HG03342 (cell line): ENCODE data around the gene MYBPH.

Source experiments
- ATAC-seq: cut with Tn5 transposase; IDR thresholded peaks from one replicate; pipeline ENCODE4 v1.9.1; 2021; ENCODE audit warnings: mild to moderate bottlenecking, moderate library complexity; ENCODE audit not compliant: unreplicated experiment

The MYBPH gene, protein sequence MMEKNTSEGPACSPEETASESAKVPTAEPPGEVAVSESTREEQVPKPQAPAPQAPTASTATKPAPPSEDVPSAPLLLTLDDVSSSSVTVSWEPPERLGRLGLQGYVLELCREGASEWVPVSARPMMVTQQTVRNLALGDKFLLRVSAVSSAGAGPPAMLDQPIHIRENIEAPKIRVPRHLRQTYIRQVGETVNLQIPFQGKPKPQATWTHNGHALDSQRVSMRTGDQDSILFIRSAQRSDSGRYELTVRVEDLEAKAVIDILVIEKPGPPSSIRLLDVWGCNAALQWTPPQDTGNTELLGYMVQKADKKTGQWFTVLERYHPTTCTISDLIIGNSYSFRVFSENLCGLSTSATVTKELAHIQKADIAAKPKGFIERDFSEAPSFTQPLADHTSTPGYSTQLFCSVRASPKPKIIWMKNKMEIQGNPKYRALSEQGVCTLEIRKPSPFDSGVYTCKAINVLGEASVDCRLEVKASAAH

GRCh38 chr1:203175237-203175826, at the start of gene MYBPH:
MYBPH (minus strand) TSS chr1:203175826; CDS start chr1:203175755, 71 bp downstream.
- no peak for ATAC-seq

GRCh38 chr1:203225071-203225470, 49.4 kb upstream of the MYBPH start:
- no peak for ATAC-seq

DNA sequence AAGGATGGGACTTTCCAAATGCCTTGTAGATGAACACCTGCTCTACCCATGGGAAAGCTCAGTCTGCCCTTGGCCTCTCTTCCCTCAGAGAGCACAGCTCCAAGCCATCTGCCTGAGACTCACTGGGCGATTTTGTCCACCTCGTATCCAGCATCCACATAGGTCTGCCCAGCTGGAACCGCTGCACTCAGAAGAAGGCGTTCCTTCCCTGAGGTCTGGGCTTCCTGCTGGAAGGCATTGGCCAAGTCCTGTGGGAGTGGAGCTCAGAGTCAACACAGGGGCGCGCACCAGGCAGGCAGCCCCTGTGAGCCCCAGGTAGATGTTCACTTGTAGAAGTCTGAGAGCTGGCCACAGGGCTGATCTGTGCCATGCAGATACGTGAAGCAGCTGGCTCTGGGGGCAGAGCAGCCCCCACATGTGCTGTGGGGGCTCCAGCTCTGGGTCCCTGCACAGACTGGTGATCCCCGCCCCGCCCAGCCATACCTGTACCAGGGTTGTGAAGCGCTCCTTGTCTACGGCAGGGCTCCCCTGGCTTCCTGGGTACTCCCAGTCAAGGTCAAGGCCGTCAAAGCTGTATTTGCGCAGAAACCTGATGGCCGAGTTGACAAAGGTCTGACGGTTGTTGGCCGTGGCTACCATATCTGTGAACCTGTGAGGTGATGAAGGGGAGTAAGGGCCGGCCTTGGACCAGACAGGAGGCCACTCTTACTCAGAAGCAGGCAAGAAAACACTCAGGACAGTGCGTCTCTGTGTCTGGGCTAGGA, 47.6 kb upstream of the MYBPH start:
- ATAC-seq: no peak

- ATAC-seq: no peak
These were observed 44.3 kb upstream of the MYBPH start for GRCh38 chr1:203219934-203220333.

GRCh38 chr1:203219171-203219570, 43.5 kb upstream of the MYBPH start:
- ATAC-seq: no peak

GRCh38 chr1:203217668-203218067, 42.0 kb upstream of the MYBPH start:
- no peak for ATAC-seq

GRCh38 chr1:203217139-203217655, 41.6 kb upstream of the MYBPH start:
- ATAC-seq: no peak

DNA sequence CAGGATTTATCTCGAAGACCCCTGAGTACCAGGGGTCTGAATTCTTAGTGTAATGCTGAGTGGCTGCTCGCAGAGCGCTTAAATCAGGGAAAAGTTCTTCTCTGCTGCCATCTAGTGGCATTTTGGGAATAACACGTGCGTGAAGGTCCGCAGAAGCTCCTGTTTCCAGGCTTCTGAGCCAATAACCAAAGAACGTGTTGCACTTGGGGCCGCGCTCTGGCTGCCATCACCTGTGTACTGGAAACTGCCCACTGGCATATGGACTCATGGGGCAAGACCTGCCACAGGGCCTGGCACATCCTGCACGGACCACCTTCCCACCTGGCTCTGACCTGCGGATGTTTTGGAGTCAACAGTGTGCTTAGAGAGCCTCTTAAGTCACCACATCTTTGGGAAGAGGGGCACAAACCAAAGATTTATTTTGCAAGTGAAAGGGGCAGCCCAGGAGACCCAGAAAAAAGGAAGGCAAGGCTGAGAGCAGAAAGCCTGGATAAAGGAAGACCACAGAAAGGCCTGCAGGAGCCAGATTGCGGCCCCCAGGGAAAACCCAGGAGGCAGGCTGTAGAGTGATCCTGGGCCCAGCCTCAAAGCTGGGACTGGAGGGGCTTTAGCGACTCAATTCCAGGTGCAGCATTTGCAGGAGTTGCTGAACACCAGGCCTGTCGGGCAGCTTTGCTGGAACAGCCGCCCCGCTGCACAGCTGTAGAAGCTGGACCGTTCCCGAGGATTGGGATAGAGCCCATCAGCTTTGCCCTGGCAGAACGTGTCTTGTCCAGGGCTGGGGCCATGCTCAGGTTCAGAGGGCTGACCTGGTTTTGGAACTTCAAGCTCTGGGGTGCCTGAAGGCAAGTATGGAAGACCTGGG, 40.9 kb upstream of the MYBPH start:
- no peak for ATAC-seq

DNA sequence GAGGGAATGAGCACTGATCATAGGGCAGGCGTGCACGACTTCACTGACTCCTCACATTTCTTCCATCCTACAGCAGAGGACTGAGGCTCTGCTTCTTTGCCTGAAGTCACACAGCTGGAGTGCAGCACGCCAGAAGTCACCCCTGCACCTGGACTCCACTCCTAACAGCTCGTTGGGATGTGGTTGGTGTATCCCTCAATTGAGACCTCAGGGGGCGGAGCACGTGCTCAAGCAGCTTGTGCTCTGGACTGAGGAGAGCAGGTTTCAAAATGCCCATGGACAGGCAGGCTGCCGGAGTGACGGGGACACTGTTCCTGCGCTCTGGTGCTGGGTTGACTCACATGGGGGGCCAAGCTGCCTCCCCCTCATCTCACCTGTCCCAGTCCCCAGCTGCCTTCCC, 39.9 kb upstream of the MYBPH start:
- ATAC-seq: no peak

DNA sequence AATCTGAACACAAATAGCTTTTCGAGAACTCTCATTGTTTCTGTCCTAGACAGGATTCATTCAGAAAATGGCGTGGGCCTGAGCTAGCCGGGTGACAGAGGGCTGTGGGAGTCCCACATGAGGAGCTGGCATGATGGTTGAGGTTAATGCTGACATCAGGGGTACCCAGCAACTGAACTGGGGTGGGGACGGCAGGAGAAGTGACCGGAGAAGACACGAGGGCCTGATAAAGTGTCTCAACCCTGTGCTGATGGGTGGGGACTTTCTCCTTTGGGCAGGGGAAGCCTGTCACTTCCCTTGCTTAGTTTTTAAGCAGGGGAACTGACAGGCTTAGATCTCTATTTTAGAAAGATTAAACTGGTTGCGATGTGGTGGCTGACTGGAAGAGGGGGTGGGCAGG, 39.2 kb upstream of the MYBPH start:
- ATAC-seq: no peak

GRCh38 chr1:203213126-203213525, 37.5 kb upstream of the MYBPH start:
- no peak for ATAC-seq

DNA sequence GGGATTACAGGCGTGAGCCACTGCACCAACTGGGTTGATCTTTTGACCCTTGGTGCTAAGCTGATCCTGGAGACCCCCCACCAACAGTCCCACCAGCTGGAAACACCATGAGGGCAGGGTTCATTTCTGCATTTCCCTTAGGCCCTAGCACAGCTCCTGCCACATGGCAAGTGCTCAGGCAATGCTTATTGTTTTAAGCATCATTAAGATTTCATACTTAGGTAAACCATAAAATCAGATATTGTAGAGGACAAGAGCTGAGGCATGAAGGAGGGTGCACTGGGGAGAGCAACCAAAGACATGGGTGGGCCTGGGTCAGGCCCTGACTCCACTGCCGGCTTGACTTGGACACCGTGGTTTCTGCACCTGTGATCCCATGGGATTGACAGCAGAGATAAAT, 36.2 kb upstream of the MYBPH start:
- ATAC-seq: no peak

- ATAC-seq: no peak
These were observed 35.4 kb upstream of the MYBPH start for GRCh38 chr1:203210988-203211387.

GRCh38 chr1:203210350-203210749, 34.7 kb upstream of the MYBPH start:
- no peak for ATAC-seq

- no peak for ATAC-seq
These were observed 32.6 kb upstream of the MYBPH start for GRCh38 chr1:203208181-203208580.

- ATAC-seq: no peak
These were observed 32.1 kb upstream of the MYBPH start for GRCh38 chr1:203207751-203208150.

DNA sequence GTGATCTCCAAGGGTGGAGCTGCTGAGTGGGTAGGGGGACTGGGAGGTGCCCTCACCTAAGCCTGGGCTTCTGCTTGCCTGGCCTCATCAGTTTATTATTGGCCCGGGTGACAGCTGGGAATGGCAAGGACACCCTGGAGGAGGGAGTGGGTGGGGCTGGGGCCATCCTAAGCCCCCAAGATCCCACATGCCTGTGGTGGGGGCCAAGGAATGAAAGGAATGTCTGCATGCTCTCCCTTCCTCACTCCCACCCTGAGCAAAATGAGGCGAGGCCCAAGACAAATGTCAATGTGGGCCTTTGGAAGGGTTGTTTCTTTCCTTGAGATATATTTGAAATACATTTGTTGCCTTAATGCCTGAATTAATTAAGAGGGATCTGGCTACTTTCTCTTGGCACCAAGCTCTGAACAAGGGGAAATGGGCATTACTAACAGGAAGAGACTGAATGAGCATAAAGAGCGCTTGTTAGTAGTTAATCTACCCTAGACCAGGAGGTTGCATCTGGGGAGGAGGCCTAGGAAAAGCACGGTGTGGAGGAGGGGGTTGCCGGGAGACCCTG, 30.6 kb upstream of the MYBPH start:
- ATAC-seq: no peak

GRCh38 chr1:203204756-203205155, 29.1 kb upstream of the MYBPH start:
- ATAC-seq: no peak

DNA sequence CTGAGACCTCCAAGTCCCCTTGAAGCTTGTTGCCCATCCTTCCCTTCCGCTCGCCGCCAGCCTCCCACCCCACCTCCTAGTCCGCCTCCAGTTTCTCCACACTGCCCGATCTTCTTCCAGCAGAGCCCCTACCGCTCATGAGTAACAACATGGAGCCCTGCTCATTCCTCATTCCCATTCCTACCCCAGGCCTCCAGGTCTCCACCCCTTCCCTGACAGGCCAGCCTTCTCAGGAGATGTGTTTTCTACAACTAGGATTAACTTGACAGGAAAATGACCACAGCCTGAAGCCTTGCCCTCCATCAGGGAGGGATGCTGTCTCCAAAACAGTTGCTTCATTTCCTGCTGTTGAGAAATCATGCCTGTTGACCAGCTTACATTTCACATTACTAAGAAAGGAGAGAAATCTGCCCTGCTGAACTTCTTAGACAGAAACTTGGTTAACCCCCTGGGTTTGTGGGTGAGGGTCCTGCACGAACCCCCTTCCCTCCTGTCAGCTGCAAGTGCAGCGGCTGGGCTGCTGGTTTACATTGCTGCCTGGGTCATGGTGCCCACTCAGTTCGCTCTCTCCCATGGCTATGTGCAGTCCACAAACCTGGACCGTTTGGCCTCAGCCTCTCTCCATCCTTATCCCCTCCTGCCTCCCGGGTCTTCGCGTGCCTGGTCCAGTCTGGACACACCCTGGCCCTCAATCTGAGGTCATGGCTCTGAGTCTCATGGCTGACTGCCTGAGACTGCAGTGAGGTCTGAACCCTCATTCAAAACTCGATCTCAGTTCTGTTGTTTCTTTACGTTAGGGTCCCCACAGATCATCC, 27.0 kb upstream of the MYBPH start:
- no peak for ATAC-seq
